Epithelial cell of proximal tubule (primary cell): ENCODE results near the gene SPEG. TPM values are rescaled to one million over a fixed set of nuclear protein-coding genes. Genes with fewer than 3 reads are reported as not detected.

Source experiments
- DNase-seq: peaks from one replicate; pipeline ENCODE4 v3.0.0-alpha.2; 2011; ENCODE audit warnings: low read depth
- H3K4me3 ChIP-seq: 2 replicates; pipeline ENCODE4 v1.5.1; 2011; ENCODE audit warnings: low read depth, mild to moderate bottlenecking, low read length
- total RNA-seq: library from RNA; depleted of rRNA; stranded (reverse); fragments of >200 nt; gene quantifications from 2 replicates; pipeline ENCODE4 v1.2.3, GENCODE V29; 2015
- TF ChIP-seq, protein P1 (sequence below): conservative IDR thresholded peaks from 2 replicates; pipeline ENCODE4 v1.5.1; 2012; ENCODE audit warnings: low read depth, mild to moderate bottlenecking, low read length

The SPEG gene
- total RNA-seq, 1 donor from 2014 or later = 28.3 TPM

- H3K4me3 ChIP-seq = no peak overlapping the region
- DNase-seq = no peak
- TF ChIP-seq, protein P1, sequence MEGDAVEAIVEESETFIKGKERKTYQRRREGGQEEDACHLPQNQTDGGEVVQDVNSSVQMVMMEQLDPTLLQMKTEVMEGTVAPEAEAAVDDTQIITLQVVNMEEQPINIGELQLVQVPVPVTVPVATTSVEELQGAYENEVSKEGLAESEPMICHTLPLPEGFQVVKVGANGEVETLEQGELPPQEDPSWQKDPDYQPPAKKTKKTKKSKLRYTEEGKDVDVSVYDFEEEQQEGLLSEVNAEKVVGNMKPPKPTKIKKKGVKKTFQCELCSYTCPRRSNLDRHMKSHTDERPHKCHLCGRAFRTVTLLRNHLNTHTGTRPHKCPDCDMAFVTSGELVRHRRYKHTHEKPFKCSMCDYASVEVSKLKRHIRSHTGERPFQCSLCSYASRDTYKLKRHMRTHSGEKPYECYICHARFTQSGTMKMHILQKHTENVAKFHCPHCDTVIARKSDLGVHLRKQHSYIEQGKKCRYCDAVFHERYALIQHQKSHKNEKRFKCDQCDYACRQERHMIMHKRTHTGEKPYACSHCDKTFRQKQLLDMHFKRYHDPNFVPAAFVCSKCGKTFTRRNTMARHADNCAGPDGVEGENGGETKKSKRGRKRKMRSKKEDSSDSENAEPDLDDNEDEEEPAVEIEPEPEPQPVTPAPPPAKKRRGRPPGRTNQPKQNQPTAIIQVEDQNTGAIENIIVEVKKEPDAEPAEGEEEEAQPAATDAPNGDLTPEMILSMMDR = no peak
Measured at GRCh38 chr2:219429958-219430606, 4.6 kb upstream of the SPEG start.

DNA sequence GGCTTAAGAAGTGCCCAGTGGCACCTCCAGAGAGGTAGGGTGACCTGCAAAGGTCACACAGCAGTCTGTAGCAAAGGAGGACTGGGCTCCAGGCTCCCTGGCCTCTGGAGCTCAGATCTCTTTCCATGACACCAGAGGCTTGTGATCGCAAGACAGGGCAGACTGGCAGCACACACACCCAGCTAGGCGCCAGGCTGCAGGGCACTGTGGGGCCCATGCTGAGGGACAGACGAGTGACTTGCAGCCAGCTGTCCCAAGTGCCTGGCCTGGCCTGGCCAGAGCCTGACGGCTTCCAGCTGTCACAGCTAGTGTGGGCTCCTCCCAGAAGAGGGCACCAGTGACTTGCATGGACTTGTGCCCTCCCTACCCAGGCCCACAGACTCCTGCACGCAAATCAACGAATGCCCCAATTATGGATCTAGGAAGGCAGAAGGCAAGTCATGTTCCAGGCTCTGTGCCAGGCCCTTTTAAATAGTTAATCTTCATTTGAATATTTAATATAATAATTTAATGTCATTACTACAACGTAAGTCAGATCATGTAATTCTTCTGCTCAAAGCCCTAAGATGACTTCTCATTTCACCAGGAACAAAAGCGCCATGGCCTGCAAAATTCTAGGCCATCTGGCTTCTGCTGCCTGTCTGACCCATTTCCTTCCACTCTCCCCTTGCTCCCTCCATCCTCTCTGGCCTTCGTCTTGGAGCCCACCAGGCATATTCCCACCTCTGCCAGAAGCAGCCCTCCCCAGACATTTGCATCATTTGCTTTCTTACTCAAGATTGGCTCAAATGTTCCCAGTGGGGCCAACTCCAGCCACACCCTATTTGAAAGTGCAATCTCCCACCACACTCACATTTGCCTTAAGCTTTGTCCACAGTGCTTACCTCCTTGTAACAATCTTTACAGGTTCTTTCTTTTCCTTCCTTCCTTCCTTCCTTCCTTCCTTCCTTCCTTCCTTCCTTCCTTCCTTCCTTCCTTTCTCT is 3.7 kb upstream of the SPEG start:
- no peak overlapping the region for H3K4me3 ChIP-seq
- TF ChIP-seq, protein P1 = peak; percentile 42
- no peak for DNase-seq

DNA sequence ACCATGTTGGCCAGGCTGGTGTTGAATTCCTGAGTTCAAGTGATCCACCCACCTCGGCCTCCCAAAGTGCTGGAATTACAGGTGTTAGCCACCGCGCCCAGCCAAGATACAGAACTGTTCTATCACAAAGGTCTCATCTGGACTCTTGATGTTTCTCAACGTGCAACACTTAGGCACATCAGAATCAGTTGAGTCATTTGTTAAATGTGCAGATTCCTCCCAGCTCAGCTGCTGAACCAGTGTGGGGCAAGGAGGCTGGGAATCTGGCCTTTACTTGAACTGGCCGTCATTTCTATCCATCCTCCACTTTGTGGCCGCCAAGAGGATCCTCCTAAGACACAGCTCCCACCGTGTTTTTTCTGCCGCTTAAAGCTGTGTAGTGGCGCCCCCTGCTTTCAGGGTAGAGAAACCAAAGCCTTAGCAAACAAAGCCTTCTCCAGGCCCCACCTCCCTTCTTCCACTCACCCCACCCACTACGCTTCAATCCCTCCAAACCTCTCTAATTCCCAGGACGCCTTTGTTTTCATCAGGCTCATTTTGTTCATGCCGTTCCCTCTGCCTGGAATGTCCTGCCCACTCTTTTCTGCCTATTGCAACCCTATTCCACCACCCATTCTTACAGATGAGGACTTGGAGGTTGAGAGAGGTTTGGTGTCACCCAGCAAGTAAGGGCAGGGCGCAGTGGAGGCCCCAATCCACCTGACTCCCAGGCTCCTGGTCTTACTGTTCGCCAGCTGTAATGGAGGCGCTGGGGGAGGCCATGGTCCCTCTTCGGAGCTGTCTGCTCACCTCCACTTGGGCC is 776 bp upstream of the SPEG start:
- no peak for DNase-seq
- TF ChIP-seq, protein P1 = peak; percentile 54
- H3K4me3 ChIP-seq = no peak overlapping the region

- TF ChIP-seq, protein P1 = no peak
- DNase-seq = no peak
- no peak overlapping the region for H3K4me3 ChIP-seq
Measured at GRCh38 chr2:219434468-219434717, 250 bp upstream of the SPEG start.

GRCh38 chr2:219435701-219436100 is 1.1 kb downstream of the SPEG start:
- no peak overlapping the region for H3K4me3 ChIP-seq
- DNase-seq = no peak
- TF ChIP-seq, protein P1 = no peak

DNA sequence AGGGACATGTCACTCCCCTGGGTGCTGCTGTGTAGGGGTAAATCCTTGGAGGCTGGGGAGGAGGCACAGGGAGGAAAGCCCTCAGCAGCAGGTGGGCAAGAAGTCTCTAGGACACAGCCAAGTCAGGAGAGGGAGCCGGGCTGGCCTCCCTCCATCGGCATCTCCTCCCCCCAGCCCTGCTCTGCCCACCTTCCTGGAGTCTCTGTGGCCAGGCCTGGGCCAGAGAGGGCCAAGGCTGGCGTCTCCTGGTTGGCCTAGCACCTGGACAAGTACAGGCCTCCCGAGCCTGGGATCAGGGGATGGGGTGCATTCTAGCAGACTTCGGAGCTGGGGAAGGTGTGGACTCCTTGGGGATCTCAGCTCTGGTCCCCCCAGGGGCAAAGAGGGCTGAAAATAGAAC is 1.8 kb downstream of the SPEG start:
- TF ChIP-seq, protein P1 = no peak
- H3K4me3 ChIP-seq = no peak overlapping the region
- DNase-seq = no peak
